NCI-H2107 (cell line): ENCODE results near the gene PDSS1.
"Not testable (repeated sequence)": the region's sequence is repeated elsewhere in the genome, so short reads cannot be mapped to it uniquely, and the experiment has no call there.

Experiments used
- DNase-seq: peaks from one replicate; lab custom pipeline; 2025; lab: John Stamatoyannopoulos, UW

The PDSS1 gene

GRCh38 chr10:26697163-26697921 is at the start of gene PDSS1:
Gene PDSS1, plus strand, starts transcription at chr10:26697701. Its CDS starts 11 bp downstream, at chr10:26697712.
- peak; percentile 15 for DNase-seq

- DNase-seq: not testable (repeated sequence)
These were observed 49.3 kb upstream of the PDSS1 start for GRCh38 chr10:26648245-26648636.

GRCh38 chr10:26650406-26650805 is 47.1 kb upstream of the PDSS1 start:
- DNase-seq: no peak

GRCh38 chr10:26651476-26651875 is 46.0 kb upstream of the PDSS1 start:
- not testable (repeated sequence) for DNase-seq

- DNase-seq: no peak
These were observed 44.5 kb upstream of the PDSS1 start for GRCh38 chr10:26653004-26653403.

GRCh38 chr10:26655746-26656145 is 41.8 kb upstream of the PDSS1 start:
- DNase-seq: no peak

GRCh38 chr10:26662864-26663263 is 34.6 kb upstream of the PDSS1 start:
- DNase-seq: no peak

GRCh38 chr10:26665080-26666048 is 32.1 kb upstream of the PDSS1 start:
- no peak for DNase-seq

- no peak for DNase-seq
These were observed 21.6 kb upstream of the PDSS1 start for GRCh38 chr10:26675873-26676257.

- no peak for DNase-seq
These were observed 17.9 kb upstream of the PDSS1 start for GRCh38 chr10:26679588-26679987.

- no peak for DNase-seq
These were observed 16.4 kb upstream of the PDSS1 start for GRCh38 chr10:26681076-26681475.

GRCh38 chr10:26681971-26682370 is 15.5 kb upstream of the PDSS1 start:
- not testable (repeated sequence) for DNase-seq

GRCh38 chr10:26682931-26683330 is 14.6 kb upstream of the PDSS1 start:
- no peak for DNase-seq

- DNase-seq: peak; percentile 2
These were observed 12.7 kb upstream of the PDSS1 start for GRCh38 chr10:26684667-26685264.

GRCh38 chr10:26685441-26685840 is 12.1 kb upstream of the PDSS1 start:
- DNase-seq: no peak

GRCh38 chr10:26689399-26689798 is 8.1 kb upstream of the PDSS1 start:
- DNase-seq: no peak

GRCh38 chr10:26690731-26691475 is 6.6 kb upstream of the PDSS1 start:
- DNase-seq: no peak

- DNase-seq: not testable (repeated sequence)
These were observed 3.0 kb upstream of the PDSS1 start for GRCh38 chr10:26694536-26694935.

GRCh38 chr10:26696786-26697162 is 727 bp upstream of the PDSS1 start:
- DNase-seq: no peak

GRCh38 chr10:26697922-26698608 is 564 bp downstream of the PDSS1 start:
- DNase-seq: no peak

- no peak for DNase-seq
These were observed 1.4 kb downstream of the PDSS1 start for GRCh38 chr10:26698909-26699308.
